Tibial artery (tissue), 4 donors: ENCODE data around the gene ZNF837.

ENCODE experiments used
- DNase-seq, 2 donors: peaks; one replicate each; pipeline ENCODE4 v3.0.0-alpha.2; 2019
- H3K27ac ChIP-seq, 2 donors: fragments of 200-600 bp; sonication (generic) in 1 of 2; 1 replicate in 1 of 2; 2 replicates in 1 of 2; pipeline ENCODE4 v1.5.1; 2018 to 2019; ENCODE audit warnings: mild to moderate bottlenecking in 1 of 2
- H3K27me3 ChIP-seq, 2 donors: fragments of 200-600 bp; sonication (generic) in 1 of 2; one replicate each; pipeline versions ENCODE4 v1.5.1 to v1.6.0; 2016 to 2019
- H3K36me3 ChIP-seq, 3 donors: fragments of 200-600 bp; sonication (generic) in 2 of 3; one replicate each; pipeline ENCODE4 v1.5.1; 2016 to 2019; ENCODE audit warnings: mild to moderate bottlenecking in 2 of 3
- H3K4me1 ChIP-seq, 4 donors: fragments of 200-600 bp; sonication (generic) in 2 of 4; 1 replicate in 3 of 4; 2 replicates in 1 of 4; pipeline ENCODE4 v1.5.1; 2016 to 2019
- H3K4me3 ChIP-seq, 2 donors: fragments of 200-600 bp; sonication (generic) in 1 of 2; 1 replicate in 1 of 2; 2 replicates in 1 of 2; pipeline ENCODE4 v1.5.1; 2018 to 2019; ENCODE audit warnings: mild to moderate bottlenecking in 2 of 2
- H3K9me3 ChIP-seq, 3 donors: fragments of 200-600 bp; sonication (generic) in 1 of 3; one replicate each; pipeline ENCODE4 v1.5.1; 2016 to 2019
- intact Hi-C: fragments of 100-400 bp; cut with DNase I; formaldehyde crosslinking; loops from one replicate; pipeline ENCODE4 v1.15.0; 2023; ENCODE audit warnings: low total_unique reads
- TF ChIP-seq, protein P1 (sequence below), 2 experiments: fragments of 200-600 bp in 1 of 2; fragments of 450-650 bp in 1 of 2; IDR thresholded peaks; one replicate each; pipeline ENCODE4 v1.5.1; 2017 to 2019; ENCODE audit warnings: antibody characterized with exemption in 2 of 2, mild to moderate bottlenecking in 1 of 2, moderate library complexity in 1 of 2

ZNF837 gene

DNA sequence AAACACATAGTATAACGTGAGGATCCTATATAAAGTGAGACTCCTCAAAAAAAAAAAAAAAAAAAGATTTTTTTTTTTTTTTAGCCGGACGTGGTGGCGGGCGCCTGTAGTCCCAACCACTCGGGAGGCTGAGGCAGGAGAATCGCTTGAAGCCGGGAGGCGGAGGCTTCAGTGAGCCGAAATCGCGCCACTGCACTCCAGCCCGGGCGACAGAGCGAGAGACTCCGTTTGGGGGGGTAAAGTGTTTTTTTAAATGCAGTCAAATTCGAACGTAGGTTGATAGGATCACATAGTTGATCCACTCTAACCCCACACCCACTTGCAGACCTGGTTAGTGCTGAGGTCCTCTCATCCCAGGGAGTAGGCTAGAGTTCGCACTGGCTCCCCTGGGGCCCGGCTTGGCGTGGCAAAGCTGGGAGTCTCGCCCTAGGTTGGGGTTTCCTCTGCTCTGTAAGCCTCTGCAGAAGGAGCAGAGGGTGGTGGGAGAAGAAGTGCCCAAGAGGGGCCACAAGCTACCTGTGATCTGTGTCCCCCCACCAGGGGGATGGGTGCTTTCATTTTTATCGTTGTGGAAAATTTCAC is 21.1 kb upstream of the ZNF837 start:
- Histone ChIP-seq H3K4me1 (peaks cover 0 to 22% (median 16%) of the 10 kb centered on the region in 4 donors), H3K36me3 (no peaks in the 10 kb centered on the region), H3K4me3 (peak overlapping the region; percentile 53 to 61), H3K27ac (peak overlapping the region; percentile 63 to 72), H3K27me3 (peaks cover 0 to 7% of the 10 kb centered on the region in 2 donors), H3K9me3 (no peaks in the 10 kb centered on the region)
- TF ChIP-seq, protein P1, sequence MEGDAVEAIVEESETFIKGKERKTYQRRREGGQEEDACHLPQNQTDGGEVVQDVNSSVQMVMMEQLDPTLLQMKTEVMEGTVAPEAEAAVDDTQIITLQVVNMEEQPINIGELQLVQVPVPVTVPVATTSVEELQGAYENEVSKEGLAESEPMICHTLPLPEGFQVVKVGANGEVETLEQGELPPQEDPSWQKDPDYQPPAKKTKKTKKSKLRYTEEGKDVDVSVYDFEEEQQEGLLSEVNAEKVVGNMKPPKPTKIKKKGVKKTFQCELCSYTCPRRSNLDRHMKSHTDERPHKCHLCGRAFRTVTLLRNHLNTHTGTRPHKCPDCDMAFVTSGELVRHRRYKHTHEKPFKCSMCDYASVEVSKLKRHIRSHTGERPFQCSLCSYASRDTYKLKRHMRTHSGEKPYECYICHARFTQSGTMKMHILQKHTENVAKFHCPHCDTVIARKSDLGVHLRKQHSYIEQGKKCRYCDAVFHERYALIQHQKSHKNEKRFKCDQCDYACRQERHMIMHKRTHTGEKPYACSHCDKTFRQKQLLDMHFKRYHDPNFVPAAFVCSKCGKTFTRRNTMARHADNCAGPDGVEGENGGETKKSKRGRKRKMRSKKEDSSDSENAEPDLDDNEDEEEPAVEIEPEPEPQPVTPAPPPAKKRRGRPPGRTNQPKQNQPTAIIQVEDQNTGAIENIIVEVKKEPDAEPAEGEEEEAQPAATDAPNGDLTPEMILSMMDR (IDR thresholded peaks at IDR 0.05), result no peak
- intact Hi-C loops, result no loop called here
- no peak for DNase-seq

DNA sequence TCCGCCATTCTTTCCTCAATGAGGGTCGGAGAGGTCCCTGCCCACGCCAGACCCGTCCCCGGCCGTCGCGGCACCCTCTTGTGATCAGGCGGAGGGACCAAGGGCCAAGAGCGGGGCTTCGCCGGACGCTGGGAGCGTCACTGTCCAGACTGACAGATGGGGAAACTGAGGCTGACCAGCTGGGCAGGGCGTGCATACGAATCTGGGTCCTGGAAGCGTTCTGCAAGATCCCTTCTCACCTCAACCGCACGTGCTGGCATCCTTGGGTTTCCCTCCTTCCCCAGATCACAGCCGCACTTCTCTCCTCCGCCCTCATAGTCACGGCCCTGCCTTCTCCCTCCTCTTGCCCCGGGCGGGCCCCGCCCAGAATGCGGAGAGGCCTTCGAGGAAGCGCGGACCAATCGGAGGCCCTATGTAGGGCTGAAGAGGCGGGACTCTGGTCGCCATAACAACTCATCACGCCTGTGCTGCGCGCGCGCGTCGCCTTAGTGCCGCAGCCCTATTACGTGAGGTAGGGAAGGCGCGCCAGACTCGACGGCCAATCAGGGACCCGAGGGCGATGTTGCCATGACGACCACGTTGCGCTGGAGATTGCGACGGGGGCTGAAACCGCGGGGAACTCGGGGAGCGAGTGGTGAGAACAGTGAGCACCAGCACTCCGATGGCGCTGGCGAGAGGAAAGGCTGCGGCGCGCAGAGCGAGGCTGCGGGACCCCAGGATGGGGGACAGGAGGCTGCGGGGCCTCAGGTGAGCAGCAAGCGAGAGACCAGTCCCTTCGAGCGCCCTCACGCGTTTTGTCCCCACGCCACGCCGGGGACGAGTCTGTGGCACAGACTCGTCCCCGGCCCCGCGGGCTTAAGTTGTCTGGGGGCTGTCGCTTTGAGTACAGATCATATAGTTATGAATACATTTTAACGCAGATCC is 20.3 kb upstream of the ZNF837 start:
- Histone ChIP-seq H3K36me3 (no peaks in the 10 kb centered on the region), H3K27me3 (peaks cover 0 to 13% of the 10 kb centered on the region in 2 donors), H3K4me1 (peaks cover 0 to 23% (median 20%) of the 10 kb centered on the region in 4 donors), H3K4me3 (peak overlapping the region; percentile 53 to 61), H3K9me3 (no peaks in the 10 kb centered on the region), H3K27ac (peak overlapping the region; percentile 63 to 72)
- DNase-seq, result peak; percentile 99 to 100
- TF ChIP-seq, protein P1 (IDR thresholded peaks at IDR 0.05), result peak in 1 of 2 experiments; percentile 9
- intact Hi-C loops, result no loop called here

DNA sequence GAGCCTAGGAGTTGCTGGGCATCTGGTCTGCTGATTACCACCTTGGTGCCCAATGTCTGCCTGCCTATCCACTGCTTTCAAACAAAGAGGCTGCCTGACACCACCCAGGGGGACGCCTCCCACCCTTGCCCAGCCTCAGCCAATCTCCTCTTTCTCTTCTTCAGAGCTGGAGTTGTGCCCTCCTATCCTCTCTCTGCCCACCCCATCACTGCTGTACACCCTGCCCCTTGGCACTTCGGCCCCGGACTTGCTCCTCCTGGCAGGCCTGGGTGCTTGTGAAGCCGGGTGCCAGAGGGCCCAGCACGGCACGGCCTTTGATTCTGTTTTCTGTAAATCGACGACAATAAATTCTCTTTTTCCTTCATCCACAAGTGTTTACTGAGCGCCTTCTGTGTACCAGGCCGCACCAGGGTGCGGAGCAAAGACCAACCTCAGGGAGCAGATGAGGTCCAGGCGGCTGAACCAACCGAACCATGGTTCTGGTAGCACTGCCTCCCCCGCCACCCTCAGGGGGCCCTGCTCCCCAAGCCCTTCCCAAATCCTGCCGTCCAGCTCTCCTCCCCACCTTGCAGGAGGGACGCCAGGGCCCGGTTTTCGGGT is 19.6 kb upstream of the ZNF837 start:
- TF ChIP-seq, protein P1 (IDR thresholded peaks at IDR 0.05), result no peak
- peak overlapping the region; percentile 47 to 51 for H3K27ac ChIP-seq
- H3K27me3 ChIP-seq, result peaks cover 0 to 21% of the 10 kb centered on the region in 2 donors
- peak overlapping the region; percentile 53 to 61 for H3K4me3 ChIP-seq
- intact Hi-C loops, result no loop called here
- H3K36me3 ChIP-seq, result no peaks in the 10 kb centered on the region
- DNase-seq, result no peak
- H3K4me1 ChIP-seq, result peaks cover 0 to 31% (median 24%) of the 10 kb centered on the region in 4 donors
- no peaks in the 10 kb centered on the region for H3K9me3 ChIP-seq

DNA sequence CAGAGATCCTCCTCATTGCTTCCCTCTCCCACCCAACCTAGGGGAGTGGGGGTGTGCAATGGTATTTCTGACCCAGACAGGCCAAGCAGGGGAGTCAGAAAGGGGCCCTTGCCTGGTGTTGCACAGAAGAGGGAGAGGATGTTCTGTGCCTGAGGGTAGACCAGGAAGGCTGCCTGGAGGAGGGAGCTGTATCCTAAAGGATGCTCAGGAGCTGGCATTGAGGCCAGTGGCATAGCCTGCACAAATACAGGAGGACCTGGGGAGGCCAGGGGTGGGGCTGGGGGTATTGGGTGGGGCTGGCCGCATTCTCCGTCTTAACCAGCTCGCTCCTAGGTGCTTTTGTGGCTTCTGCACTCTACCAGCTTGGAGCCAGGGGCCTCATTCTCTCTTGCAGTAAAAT is 19.1 kb upstream of the ZNF837 start:
- Histone ChIP-seq H3K4me1 (peaks cover 0 to 35% (median 24%) of the 10 kb centered on the region in 4 donors), H3K27me3 (peaks cover 0 to 26% of the 10 kb centered on the region in 2 donors), H3K4me3 (no peak overlapping the region), H3K27ac (no peak overlapping the region), H3K9me3 (no peaks in the 10 kb centered on the region), H3K36me3 (peaks cover 3 to 5% (median 4%) of the 10 kb centered on the region in 3 donors)
- TF ChIP-seq, protein P1 (IDR thresholded peaks at IDR 0.05), result no peak
- peak in 1 of 2 donors; percentile 51 for DNase-seq
- intact Hi-C loops, result no loop called here

DNA sequence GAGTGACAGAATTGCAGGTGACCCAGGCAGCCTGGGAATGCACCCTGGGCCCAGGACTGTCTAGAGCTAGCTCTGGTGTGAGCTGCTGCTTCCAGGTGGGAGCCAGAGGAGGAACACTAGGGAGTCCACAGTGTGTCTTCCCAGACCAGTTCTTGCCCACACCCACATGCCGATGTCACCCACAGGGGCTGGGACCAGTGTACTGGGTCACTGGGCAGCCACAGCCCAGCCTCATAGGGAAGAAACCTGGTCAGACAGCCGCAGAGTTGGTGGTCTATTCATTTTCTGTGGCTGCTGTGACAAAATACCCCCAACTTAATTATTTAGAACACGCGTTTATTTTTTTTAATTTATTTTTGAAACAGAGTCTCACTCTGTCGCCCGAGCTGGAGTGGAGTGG is 17.7 kb upstream of the ZNF837 start:
- Histone ChIP-seq H3K36me3 (peaks cover 17 to 18% (median 18%) of the 10 kb centered on the region in 3 donors), H3K27ac (no peak overlapping the region), H3K4me3 (no peak overlapping the region), H3K4me1 (peaks cover 0 to 35% (median 24%) of the 10 kb centered on the region in 4 donors), H3K27me3 (peaks cover 0 to 26% of the 10 kb centered on the region in 2 donors), H3K9me3 (no peaks in the 10 kb centered on the region)
- TF ChIP-seq, protein P1 (IDR thresholded peaks at IDR 0.05), result no peak
- intact Hi-C loops, result no loop called here
- no peak for DNase-seq
